T1000 (cell line): Measurements from ENCODE around the gene LRRC7.

Experiments
- DNase-seq: peaks from one replicate; lab custom pipeline; 2025; ENCODE audit warnings: mixed read lengths; lab: John Stamatoyannopoulos, UW

The LRRC7 gene

GRCh38 chr1:70093250-70093975 lies 525.7 kb downstream of the LRRC7 start:
- no peak for DNase-seq

- DNase-seq, result no peak
Observed at GRCh38 chr1:70101231-70101630, 533.5 kb downstream of the LRRC7 start.

GRCh38 chr1:70101774-70102173 lies 534.1 kb downstream of the LRRC7 start:
- no peak for DNase-seq

GRCh38 chr1:70103770-70104169 lies 536.0 kb downstream of the LRRC7 start:
- DNase-seq, result no peak

- no peak for DNase-seq
Observed at GRCh38 chr1:70109241-70109640, 541.5 kb downstream of the LRRC7 start.

GRCh38 chr1:70112838-70113237 lies 545.1 kb downstream of the LRRC7 start:
- DNase-seq, result no peak

- DNase-seq, result no peak
Observed at GRCh38 chr1:70115315-70115714, 547.6 kb downstream of the LRRC7 start.

- no peak for DNase-seq
Observed at GRCh38 chr1:70117046-70117445, 549.3 kb downstream of the LRRC7 start.

GRCh38 chr1:70134148-70134547 lies 566.4 kb downstream of the LRRC7 start:
- DNase-seq, result no peak

- no peak for DNase-seq
Observed at GRCh38 chr1:70140343-70140742, 572.6 kb downstream of the LRRC7 start.

- no peak for DNase-seq
Observed at GRCh38 chr1:70140894-70141293, 573.2 kb downstream of the LRRC7 start.

- DNase-seq, result no peak
Observed at GRCh38 chr1:70142075-70142474, 574.4 kb downstream of the LRRC7 start.

GRCh38 chr1:70143048-70143659 lies 575.4 kb downstream of the LRRC7 start:
- no peak for DNase-seq

GRCh38 chr1:70146488-70146887 lies 578.8 kb downstream of the LRRC7 start:
- DNase-seq, result no peak

- DNase-seq, result no peak
Observed at GRCh38 chr1:70150444-70150843, 582.7 kb downstream of the LRRC7 start.

- DNase-seq, result no peak
Observed at GRCh38 chr1:70153739-70154138, 586.0 kb downstream of the LRRC7 start.

- peak; percentile 23 for DNase-seq
Observed at GRCh38 chr1:70156529-70157120, 588.9 kb downstream of the LRRC7 start.

- no peak for DNase-seq
Observed at GRCh38 chr1:70164350-70164749, 596.6 kb downstream of the LRRC7 start.

GRCh38 chr1:70168283-70168682 lies 600.6 kb downstream of the LRRC7 start:
- no peak for DNase-seq

- no peak for DNase-seq
Observed at GRCh38 chr1:70169018-70169839, 601.5 kb downstream of the LRRC7 start.

- no peak for DNase-seq
Observed at GRCh38 chr1:70171512-70171911, 603.8 kb downstream of the LRRC7 start.
